HCT116 (cell line): ENCODE results near the gene ADAMTSL2. TPM values are rescaled to one million over a fixed set of nuclear protein-coding genes. Genes with fewer than 3 reads are reported as not detected.

Experiments
- ATAC-seq: fragments of 200-7000 bp; cut with Tn5 transposase; 2 replicates; pipeline ENCODE4 v1.9.1; 2020; ENCODE audit warnings: mild to moderate bottlenecking, moderate library complexity
- BruUV-seq: library from RNA; stranded (reverse); fragments of 400-500 nt; replicated peaks from 2 replicates; lab custom pipeline; 2021; lab: Mats Ljungman, UMichigan
- CTCF ChIA-PET: fragments of 300-600 bp; sonication (Branson Sonifier 250); formaldehyde crosslinking; loops from one replicate; lab custom pipeline; 2021; ENCODE audit warnings: antibody characterized with exemption; lab: Charles Lee
- POLR2A ChIA-PET: fragments of 300-600, 350-600 bp; sonication (Branson Sonifier 250); formaldehyde crosslinking; loops from one replicate; lab custom pipeline; 2021; ENCODE audit warnings: antibody characterized with exemption; lab: Charles Lee
- RAD21 ChIA-PET, 2 experiments: fragments of 300-600 bp; sonication (Branson Sonifier 250); formaldehyde crosslinking; loops; one replicate each; lab custom pipeline; 2023; ENCODE audit warnings: low total read pairs in 2 of 2; ENCODE audit not compliant: uncharacterized antibody in 2 of 2, unreplicated experiment in 2 of 2, low non-redundant PET in 1 of 2; lab: Charles Lee
- DNase-seq: peaks from one replicate; pipeline ENCODE4 v3.0.0-alpha.2; 2010; ENCODE audit warnings: low read depth, low spot score
- H2AFZ ChIP-seq: fragments of 200-600 bp; shearing (Covaris generic), sonication (generic); 2 replicates; pipeline ENCODE4 v1.6.1; 2017; ENCODE audit warnings: low read depth, mixed run types, mixed read lengths, antibody characterized with exemption, low read length; ENCODE audit not compliant: poor library complexity, severe bottlenecking
- H3K27ac ChIP-seq: 2 replicates; pipeline ENCODE4 v1.5.1; 2012; ENCODE audit warnings: low read depth, low read length
- H3K27me3 ChIP-seq: fragments of 200-600 bp; sonication (generic); 2 replicates; pipeline ENCODE4 v1.6.1; 2016; ENCODE audit warnings: mixed run types, low read length, mixed read lengths; ENCODE audit not compliant: insufficient read depth
- H3K36me3 ChIP-seq, 2 experiments: fragments of 200-500 bp in 1 of 2; fragments of 200-600 bp in 1 of 2; sonication (Bioruptor generic) in 1 of 2; sonication (generic) in 1 of 2; 2 replicates each; pipeline versions ENCODE4 v1.5.1 to v1.6.1; 2014 to 2016; ENCODE audit warnings: low read length in 2 of 2, inconsistent platforms in 1 of 2, mixed read lengths in 1 of 2, mixed run types in 1 of 2; ENCODE audit not compliant: insufficient read depth in 2 of 2, control insufficient read depth in 1 of 2
- H3K4me1 ChIP-seq, 2 experiments: fragments of 200-600 bp in 1 of 2; sonication (generic) in 1 of 2; 2 replicates each; pipeline versions ENCODE4 v1.5.1 to v1.6.1; 2012 to 2017; ENCODE audit warnings: low read length in 2 of 2, inconsistent platforms in 1 of 2, mild to moderate bottlenecking in 1 of 2, mixed read lengths in 1 of 2, mixed run types in 1 of 2, moderate library complexity in 1 of 2; ENCODE audit not compliant: insufficient read depth in 2 of 2, control insufficient read depth in 1 of 2
- H3K4me2 ChIP-seq: fragments of 200-600 bp; sonication (generic); 2 replicates; pipeline ENCODE4 v1.6.1; 2017; ENCODE audit warnings: mixed run types, low read length, mixed read lengths
- H3K4me3 ChIP-seq, 2 experiments: fragments of 200-600 bp in 1 of 2; sonication (generic) in 1 of 2; replicated peaks in 1 of 2; 2 replicates each; pipeline ENCODE4 v1.5.1; 2011 to 2016; ENCODE audit warnings: low read length in 2 of 2, control low read depth in 1 of 2, low read depth in 1 of 2, mild to moderate bottlenecking in 1 of 2, mixed read lengths in 1 of 2, mixed run types in 1 of 2
- H3K79me2 ChIP-seq: fragments of 200-600 bp; sonication (generic); 2 replicates; pipeline ENCODE4 v1.6.1; 2017; ENCODE audit warnings: mild to moderate bottlenecking, mixed run types, low read length, moderate library complexity, mixed read lengths; ENCODE audit not compliant: insufficient read depth
- H3K9ac ChIP-seq: fragments of 200-600 bp; sonication (generic); 2 replicates; pipeline ENCODE4 v1.6.1; 2016; ENCODE audit warnings: low read length, mixed read lengths
- H3K9me2 ChIP-seq: fragments of 200-600 bp; sonication (generic), shearing (Covaris generic); 2 replicates; pipeline ENCODE4 v1.6.1; 2017; ENCODE audit warnings: mixed run types, mild to moderate bottlenecking, moderate library complexity; ENCODE audit not compliant: insufficient read depth
- H3K9me3 ChIP-seq, 2 experiments: fragments of 200-500 bp in 1 of 2; fragments of 200-600 bp in 1 of 2; sonication (Bioruptor generic) in 1 of 2; sonication (generic) in 1 of 2; 2 replicates each; pipeline ENCODE4 v1.6.1; 2014 to 2017; ENCODE audit warnings: low read length in 2 of 2, mixed read lengths in 2 of 2, inconsistent platforms in 1 of 2, low read depth in 1 of 2, mild to moderate bottlenecking in 1 of 2, mixed run types in 1 of 2, moderate library complexity in 1 of 2; ENCODE audit not compliant: control insufficient read depth in 1 of 2, insufficient read depth in 1 of 2
- H4K20me1 ChIP-seq: fragments of 200-600 bp; sonication (generic), shearing (Covaris generic); 2 replicates; pipeline ENCODE4 v1.6.1; 2017; ENCODE audit warnings: mixed run types, mild to moderate bottlenecking, moderate library complexity; ENCODE audit not compliant: insufficient read depth
- CBX3 ChIP-seq: IDR thresholded peaks from 2 replicates; pipeline ENCODE4 v1.6.1; 2012; ENCODE audit warnings: low read depth
- CEBPB ChIP-seq: IDR thresholded peaks from 2 replicates; pipeline ENCODE4 v1.6.1; 2012; ENCODE audit warnings: low read depth
- FOSL1 ChIP-seq: IDR thresholded peaks from 2 replicates; pipeline ENCODE4 v1.6.1; 2012; ENCODE audit warnings: low read depth
- JUND ChIP-seq: IDR thresholded peaks from 2 replicates; pipeline ENCODE4 v1.6.1; 2012
- POLR2AphosphoS5 ChIP-seq: IDR thresholded peaks from 2 replicates; pipeline ENCODE4 v1.6.1; 2011; ENCODE audit warnings: mild to moderate bottlenecking, low read depth, low read length, moderate library complexity
- RAD21 ChIP-seq: IDR thresholded peaks from 2 replicates; pipeline ENCODE4 v1.6.1; 2012; ENCODE audit warnings: low read depth, mild to moderate bottlenecking
- SIN3A ChIP-seq: IDR thresholded peaks from 2 replicates; pipeline ENCODE4 v1.6.1; 2012; ENCODE audit warnings: low read depth
- TCF7L2 ChIP-seq: IDR thresholded peaks from 2 replicates; pipeline ENCODE4 v1.7.0; 2011; ENCODE audit warnings: borderline replicate concordance, inconsistent platforms; ENCODE audit not compliant: insufficient read depth, insufficient read length; ENCODE audit errors: extremely low read depth
- ZFX ChIP-seq: fragments of 450-650 bp; IDR thresholded peaks from 2 replicates; pipeline ENCODE4 v1.6.1; 2017
- ZNF274 ChIP-seq: fragments of 200-500 bp; sonication (Bioruptor generic); IDR thresholded peaks from 2 replicates; pipeline ENCODE4 v1.6.1; 2014; ENCODE audit warnings: mild to moderate bottlenecking, low read depth, low read length, inconsistent platforms
- intact Hi-C: fragments of 100-400 bp; cut with micrococcal nuclease; formaldehyde crosslinking; loops from 2 replicates; pipeline ENCODE4 v1.10.0; 2022
- total RNA-seq: library from RNA; stranded (reverse); gene quantifications from one replicate; pipeline ENCODE4 v1.2.1, GENCODE V29; 2021; ENCODE audit not compliant: unreplicated experiment
- TF ChIP-seq, protein P1 (sequence below): IDR thresholded peaks from 2 replicates; pipeline ENCODE4 v1.6.1; 2012; ENCODE audit warnings: low read depth
- TF ChIP-seq, protein P2 (sequence below): IDR thresholded peaks from 2 replicates; pipeline ENCODE4 v1.6.1; 2011; ENCODE audit warnings: mild to moderate bottlenecking, low read length, moderate library complexity; ENCODE audit not compliant: insufficient replicate concordance; ENCODE audit errors: extremely low read depth
- TF ChIP-seq, protein P3 (sequence below), 3 experiments: fragments of 200-600 bp in 1 of 3; sonication (generic) in 1 of 3; IDR thresholded peaks in 2 of 3; conservative IDR thresholded peaks in 1 of 3; 2 replicates each; pipeline ENCODE4 v1.5.1; 2012 to 2017; ENCODE audit warnings: low read depth in 2 of 3, low read length in 2 of 3, antibody characterized with exemption in 1 of 3, borderline replicate concordance in 1 of 3, control low read depth in 1 of 3, mild to moderate bottlenecking in 1 of 3, mixed read lengths in 1 of 3, mixed run types in 1 of 3, moderate library complexity in 1 of 3; ENCODE audit not compliant: insufficient read depth in 1 of 3

Gene ADAMTSL2
- total RNA-seq, 1 experiment from 2014 or later, result not detected

DNA sequence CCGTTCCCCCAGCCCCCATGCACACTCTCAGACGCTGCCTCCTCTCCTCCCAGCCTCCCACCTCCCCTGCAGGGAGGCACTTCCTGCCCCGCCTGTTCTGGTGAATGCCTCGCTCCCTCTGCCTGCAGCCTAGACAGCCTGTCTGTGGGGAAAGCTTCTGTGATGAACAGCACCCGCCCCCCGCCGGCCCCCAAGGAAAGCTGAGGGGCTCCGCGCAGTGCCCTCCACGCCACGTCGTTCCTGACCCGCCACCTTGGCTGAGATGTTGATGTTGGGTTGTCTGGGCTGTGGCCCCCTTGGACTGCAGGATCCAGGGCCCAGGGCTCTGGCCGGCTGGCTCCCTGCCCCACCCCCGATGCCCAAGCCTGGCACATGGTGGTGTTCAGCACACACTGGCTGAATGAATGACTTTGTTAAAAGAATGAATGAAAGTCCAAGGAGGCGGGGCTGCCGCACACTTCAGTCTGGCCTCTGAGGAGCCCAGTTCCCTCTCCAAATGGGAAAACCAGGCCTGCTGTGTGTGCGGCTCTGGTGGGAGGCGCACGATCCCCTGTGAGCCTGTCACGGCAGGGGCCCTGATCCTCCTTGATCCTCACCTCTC, 7.7 kb upstream of the ADAMTSL2 start:
- no peak overlapping the region for H3K4me3 ChIP-seq
- RAD21 ChIA-PET, result no interaction called here
- no peak overlapping the region for H3K9ac ChIP-seq
- H3K36me3 ChIP-seq, result no peaks in the 10 kb centered on the region
- no peak overlapping the region for H3K27ac ChIP-seq
- TF ChIP-seq POLR2AphosphoS5 (no peak), CEBPB (no peak), ZNF274 (no peak), CBX3 (no peak), TCF7L2 (no peak), ZFX (no peak), RAD21 (no peak), FOSL1 (no peak), SIN3A (no peak), JUND (no peak)
- TF ChIP-seq, protein P1, sequence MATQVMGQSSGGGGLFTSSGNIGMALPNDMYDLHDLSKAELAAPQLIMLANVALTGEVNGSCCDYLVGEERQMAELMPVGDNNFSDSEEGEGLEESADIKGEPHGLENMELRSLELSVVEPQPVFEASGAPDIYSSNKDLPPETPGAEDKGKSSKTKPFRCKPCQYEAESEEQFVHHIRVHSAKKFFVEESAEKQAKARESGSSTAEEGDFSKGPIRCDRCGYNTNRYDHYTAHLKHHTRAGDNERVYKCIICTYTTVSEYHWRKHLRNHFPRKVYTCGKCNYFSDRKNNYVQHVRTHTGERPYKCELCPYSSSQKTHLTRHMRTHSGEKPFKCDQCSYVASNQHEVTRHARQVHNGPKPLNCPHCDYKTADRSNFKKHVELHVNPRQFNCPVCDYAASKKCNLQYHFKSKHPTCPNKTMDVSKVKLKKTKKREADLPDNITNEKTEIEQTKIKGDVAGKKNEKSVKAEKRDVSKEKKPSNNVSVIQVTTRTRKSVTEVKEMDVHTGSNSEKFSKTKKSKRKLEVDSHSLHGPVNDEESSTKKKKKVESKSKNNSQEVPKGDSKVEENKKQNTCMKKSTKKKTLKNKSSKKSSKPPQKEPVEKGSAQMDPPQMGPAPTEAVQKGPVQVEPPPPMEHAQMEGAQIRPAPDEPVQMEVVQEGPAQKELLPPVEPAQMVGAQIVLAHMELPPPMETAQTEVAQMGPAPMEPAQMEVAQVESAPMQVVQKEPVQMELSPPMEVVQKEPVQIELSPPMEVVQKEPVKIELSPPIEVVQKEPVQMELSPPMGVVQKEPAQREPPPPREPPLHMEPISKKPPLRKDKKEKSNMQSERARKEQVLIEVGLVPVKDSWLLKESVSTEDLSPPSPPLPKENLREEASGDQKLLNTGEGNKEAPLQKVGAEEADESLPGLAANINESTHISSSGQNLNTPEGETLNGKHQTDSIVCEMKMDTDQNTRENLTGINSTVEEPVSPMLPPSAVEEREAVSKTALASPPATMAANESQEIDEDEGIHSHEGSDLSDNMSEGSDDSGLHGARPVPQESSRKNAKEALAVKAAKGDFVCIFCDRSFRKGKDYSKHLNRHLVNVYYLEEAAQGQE, result no peak
- TF ChIP-seq, protein P2, sequence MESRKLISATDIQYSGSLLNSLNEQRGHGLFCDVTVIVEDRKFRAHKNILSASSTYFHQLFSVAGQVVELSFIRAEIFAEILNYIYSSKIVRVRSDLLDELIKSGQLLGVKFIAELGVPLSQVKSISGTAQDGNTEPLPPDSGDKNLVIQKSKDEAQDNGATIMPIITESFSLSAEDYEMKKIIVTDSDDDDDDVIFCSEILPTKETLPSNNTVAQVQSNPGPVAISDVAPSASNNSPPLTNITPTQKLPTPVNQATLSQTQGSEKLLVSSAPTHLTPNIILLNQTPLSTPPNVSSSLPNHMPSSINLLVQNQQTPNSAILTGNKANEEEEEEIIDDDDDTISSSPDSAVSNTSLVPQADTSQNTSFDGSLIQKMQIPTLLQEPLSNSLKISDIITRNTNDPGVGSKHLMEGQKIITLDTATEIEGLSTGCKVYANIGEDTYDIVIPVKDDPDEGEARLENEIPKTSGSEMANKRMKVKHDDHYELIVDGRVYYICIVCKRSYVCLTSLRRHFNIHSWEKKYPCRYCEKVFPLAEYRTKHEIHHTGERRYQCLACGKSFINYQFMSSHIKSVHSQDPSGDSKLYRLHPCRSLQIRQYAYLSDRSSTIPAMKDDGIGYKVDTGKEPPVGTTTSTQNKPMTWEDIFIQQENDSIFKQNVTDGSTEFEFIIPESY, result no peak
- TF ChIP-seq, protein P3, sequence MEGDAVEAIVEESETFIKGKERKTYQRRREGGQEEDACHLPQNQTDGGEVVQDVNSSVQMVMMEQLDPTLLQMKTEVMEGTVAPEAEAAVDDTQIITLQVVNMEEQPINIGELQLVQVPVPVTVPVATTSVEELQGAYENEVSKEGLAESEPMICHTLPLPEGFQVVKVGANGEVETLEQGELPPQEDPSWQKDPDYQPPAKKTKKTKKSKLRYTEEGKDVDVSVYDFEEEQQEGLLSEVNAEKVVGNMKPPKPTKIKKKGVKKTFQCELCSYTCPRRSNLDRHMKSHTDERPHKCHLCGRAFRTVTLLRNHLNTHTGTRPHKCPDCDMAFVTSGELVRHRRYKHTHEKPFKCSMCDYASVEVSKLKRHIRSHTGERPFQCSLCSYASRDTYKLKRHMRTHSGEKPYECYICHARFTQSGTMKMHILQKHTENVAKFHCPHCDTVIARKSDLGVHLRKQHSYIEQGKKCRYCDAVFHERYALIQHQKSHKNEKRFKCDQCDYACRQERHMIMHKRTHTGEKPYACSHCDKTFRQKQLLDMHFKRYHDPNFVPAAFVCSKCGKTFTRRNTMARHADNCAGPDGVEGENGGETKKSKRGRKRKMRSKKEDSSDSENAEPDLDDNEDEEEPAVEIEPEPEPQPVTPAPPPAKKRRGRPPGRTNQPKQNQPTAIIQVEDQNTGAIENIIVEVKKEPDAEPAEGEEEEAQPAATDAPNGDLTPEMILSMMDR (IDR thresholded peaks at IDR 0.05 in 2 of 3, conservative IDR thresholded peaks at IDR 0.05 in 1 of 3; ENCODE audit: borderline replicate concordance in 1 of 3, insufficient read depth in 1 of 3, low read depth in 2 of 3, low read length in 2 of 3), result no peak
- H3K9me3 ChIP-seq, result no peaks in the 10 kb centered on the region
- POLR2A ChIA-PET, result no interaction called here
- intact Hi-C loops, result no loop called here
- DNase-seq (no peak), ATAC-seq (0 out of 2 replicates have a peak, but pooled peaks have one; percentile 31)
- no peak overlapping the region for H2AFZ ChIP-seq
- no peaks in the 10 kb centered on the region for H3K79me2 ChIP-seq
- H4K20me1 ChIP-seq, result no peaks in the 10 kb centered on the region
- no peaks in the 10 kb centered on the region for H3K9me2 ChIP-seq
- H3K4me2 ChIP-seq, result peak overlapping the region; percentile 34
- BruUV-seq, result no TSS peak
- H3K27me3 ChIP-seq, result no peaks in the 10 kb centered on the region
- CTCF ChIA-PET, result no interaction called here
- H3K4me1 ChIP-seq, result peaks cover 8 to 24% of the 10 kb centered on the region in 2 experiments; a peak in 3 of 4 replicates
